ENCODE results near the gene GRIK4.

DNA sequence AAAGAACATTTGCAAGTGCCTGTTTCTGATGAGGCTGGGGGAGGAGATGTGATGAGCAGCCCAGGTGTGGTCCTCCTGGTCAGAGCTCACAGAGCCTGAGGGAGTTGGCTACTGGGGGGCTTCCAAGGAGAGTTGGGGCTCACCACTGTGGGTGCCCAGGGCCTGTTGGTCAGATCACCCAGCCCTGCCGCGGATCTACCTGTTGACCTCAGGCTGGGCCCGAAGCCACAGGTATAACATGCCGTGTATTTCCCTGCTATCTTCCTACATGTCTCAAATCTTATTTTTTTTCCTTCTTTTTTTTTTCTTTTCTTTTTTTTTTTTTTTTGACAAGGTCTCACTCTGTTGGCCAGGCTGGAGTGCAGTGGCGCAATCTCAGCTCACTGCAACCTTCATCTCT, 312.7 kb downstream of the GRIK4 start:
- TF ChIP-seq, protein P1, sequence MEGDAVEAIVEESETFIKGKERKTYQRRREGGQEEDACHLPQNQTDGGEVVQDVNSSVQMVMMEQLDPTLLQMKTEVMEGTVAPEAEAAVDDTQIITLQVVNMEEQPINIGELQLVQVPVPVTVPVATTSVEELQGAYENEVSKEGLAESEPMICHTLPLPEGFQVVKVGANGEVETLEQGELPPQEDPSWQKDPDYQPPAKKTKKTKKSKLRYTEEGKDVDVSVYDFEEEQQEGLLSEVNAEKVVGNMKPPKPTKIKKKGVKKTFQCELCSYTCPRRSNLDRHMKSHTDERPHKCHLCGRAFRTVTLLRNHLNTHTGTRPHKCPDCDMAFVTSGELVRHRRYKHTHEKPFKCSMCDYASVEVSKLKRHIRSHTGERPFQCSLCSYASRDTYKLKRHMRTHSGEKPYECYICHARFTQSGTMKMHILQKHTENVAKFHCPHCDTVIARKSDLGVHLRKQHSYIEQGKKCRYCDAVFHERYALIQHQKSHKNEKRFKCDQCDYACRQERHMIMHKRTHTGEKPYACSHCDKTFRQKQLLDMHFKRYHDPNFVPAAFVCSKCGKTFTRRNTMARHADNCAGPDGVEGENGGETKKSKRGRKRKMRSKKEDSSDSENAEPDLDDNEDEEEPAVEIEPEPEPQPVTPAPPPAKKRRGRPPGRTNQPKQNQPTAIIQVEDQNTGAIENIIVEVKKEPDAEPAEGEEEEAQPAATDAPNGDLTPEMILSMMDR (IDR thresholded peaks at IDR 0.05), result no peak
- TF ChIP-seq EZH2 (IDR thresholded peaks at IDR 0.05; ENCODE audit: borderline replicate concordance, insufficient read depth, low read depth, low read length, poor library complexity, severe bottlenecking), result no peak
